HUDEP-2 (cell line): Measurements from ENCODE around the gene CEP295NL.

ENCODE experiments used
- DNase-seq, 76 experiments: peaks; one replicate each; lab custom pipeline; 2025; ENCODE audit not compliant: unreplicated experiment in 76 of 76; lab: John Stamatoyannopoulos, UW

CEP295NL gene

GRCh38 chr17:78840780-78841611, 62.0 kb downstream of the CEP295NL start, which contains the start of gene USP36:
USP36 (minus strand) TSS chr17:78840814; CDS start chr17:78836363, 4,451 bp downstream.
- peak; percentile 67 to 100 (median 97) for DNase-seq
